ENCODE results near the gene RHBG. TPM values are rescaled to one million over a fixed set of nuclear protein-coding genes. Genes with fewer than 3 reads are reported as not detected.

The RHBG gene
- total RNA-seq, 1 experiment from 2014 or later, result 1.5 TPM

DNA sequence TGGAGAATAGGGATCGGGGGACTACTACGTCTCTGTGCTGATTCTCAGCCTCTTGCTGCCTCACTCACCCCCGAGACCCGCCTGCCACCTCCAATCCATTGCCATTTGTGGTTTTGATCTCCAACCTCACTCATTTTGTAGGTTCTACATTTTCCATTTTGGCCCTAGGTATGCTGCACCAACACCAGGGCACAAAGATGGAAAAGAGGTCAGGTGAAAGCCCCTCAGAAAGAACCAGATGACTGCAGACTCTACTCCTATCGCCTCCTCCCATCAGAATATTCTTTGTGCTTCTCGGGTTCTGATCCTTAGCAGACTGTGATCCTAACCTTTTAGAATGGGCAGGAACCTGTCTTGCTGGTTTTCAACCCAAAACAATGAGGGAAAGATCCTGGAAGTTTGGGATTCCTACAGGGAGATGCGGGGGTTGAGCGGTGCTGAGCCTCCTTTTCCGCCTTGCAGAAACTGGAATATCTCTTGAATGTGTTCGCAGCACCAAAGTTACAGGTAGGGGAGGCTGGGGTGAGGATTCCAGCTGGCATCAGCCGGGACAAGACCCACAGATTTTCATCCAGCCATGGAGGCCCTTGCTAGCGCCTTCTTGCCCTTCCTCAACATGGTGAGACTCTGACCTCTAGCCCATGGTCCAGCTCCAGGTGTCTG lies 53.1 kb downstream of the RHBG start:
- no peak overlapping the region for H3K9ac ChIP-seq (ENCODE audit: extremely low read depth, insufficient read length, low read length)
- Mint-ChIP-seq H3K36me3 (ENCODE audit: insufficient read depth in 1 of 3, low read depth in 3 of 3) (no peaks in the 10 kb centered on the region; a peak in 1 of 7 replicates), H3K4me3 (peak overlapping the region; percentile 55 to 81), H3K27me3 (ENCODE audit: low read depth) (peaks cover 90% of the 10 kb centered on the region), H3K9me3 (no peaks in the 10 kb centered on the region; a peak in 1 of 5 replicates), H3K4me1 (peaks cover 40 to 47% of the 10 kb centered on the region in 2 experiments), H3K27ac (peak overlapping the region; percentile 26 to 82 (median 57); a peak in 5 of 7 replicates)
- no CpG with 5 or more reads among the region's 12 CpGs for WGBS (ENCODE audit: extremely low coverage, insufficient read length, low lambda C conversion rate)
- no peaks in the 10 kb centered on the region for H3K9me3 ChIP-seq (ENCODE audit: control insufficient read depth, low read depth, low read length)
- no peak overlapping the region for H4K8ac ChIP-seq (replicated peaks; ENCODE audit: insufficient read length, low read depth, low read length)
- no peaks in the 10 kb centered on the region; the same call in 1 of the 2 replicates for H3K4me1 ChIP-seq (ENCODE audit: insufficient read depth, low read length)
- TF ChIP-seq, protein P1, sequence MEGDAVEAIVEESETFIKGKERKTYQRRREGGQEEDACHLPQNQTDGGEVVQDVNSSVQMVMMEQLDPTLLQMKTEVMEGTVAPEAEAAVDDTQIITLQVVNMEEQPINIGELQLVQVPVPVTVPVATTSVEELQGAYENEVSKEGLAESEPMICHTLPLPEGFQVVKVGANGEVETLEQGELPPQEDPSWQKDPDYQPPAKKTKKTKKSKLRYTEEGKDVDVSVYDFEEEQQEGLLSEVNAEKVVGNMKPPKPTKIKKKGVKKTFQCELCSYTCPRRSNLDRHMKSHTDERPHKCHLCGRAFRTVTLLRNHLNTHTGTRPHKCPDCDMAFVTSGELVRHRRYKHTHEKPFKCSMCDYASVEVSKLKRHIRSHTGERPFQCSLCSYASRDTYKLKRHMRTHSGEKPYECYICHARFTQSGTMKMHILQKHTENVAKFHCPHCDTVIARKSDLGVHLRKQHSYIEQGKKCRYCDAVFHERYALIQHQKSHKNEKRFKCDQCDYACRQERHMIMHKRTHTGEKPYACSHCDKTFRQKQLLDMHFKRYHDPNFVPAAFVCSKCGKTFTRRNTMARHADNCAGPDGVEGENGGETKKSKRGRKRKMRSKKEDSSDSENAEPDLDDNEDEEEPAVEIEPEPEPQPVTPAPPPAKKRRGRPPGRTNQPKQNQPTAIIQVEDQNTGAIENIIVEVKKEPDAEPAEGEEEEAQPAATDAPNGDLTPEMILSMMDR (conservative IDR thresholded peaks at IDR 0.05), result no peak
- H4K20me1 ChIP-seq (ENCODE audit: control insufficient read depth, insufficient read depth, insufficient read length), result no peaks in the 10 kb centered on the region
- no peak overlapping the region for H2AFZ ChIP-seq (ENCODE audit: low read length)
- H3K23me2 ChIP-seq (ENCODE audit: insufficient read length, low read depth, low read length, poor library complexity, severe bottlenecking), result peaks cover 20% of the 10 kb centered on the region
- peak overlapping the region; percentile 72 for H3K4me2 ChIP-seq (ENCODE audit: insufficient read depth, insufficient read length, low read length)
- no peak overlapping the region for H3T11ph ChIP-seq (ENCODE audit: low read length)
- peak; percentile 49 for DNase-seq
- H3K18ac ChIP-seq (ENCODE audit: insufficient read length, low read depth, low read length), result peak overlapping the region; percentile 73
- H3K79me2 ChIP-seq (ENCODE audit: insufficient read depth, low read length), result no peaks in the 10 kb centered on the region
- H2BK5ac ChIP-seq (ENCODE audit: insufficient read length, low read length), result no peak overlapping the region
- H2BK120ac ChIP-seq (ENCODE audit: low read depth, low read length, poor library complexity, severe bottlenecking), result no peak overlapping the region
- H2BK20ac ChIP-seq (ENCODE audit: low read depth, low read length, poor library complexity, severe bottlenecking), result no peak overlapping the region
- no peak overlapping the region for H3K4ac ChIP-seq (ENCODE audit: low read depth, low read length)
- H3K56ac ChIP-seq (ENCODE audit: insufficient read length, low read depth, low read length), result no peak overlapping the region
- no peaks in the 10 kb centered on the region for H3K79me1 ChIP-seq (ENCODE audit: insufficient read depth, low read depth, low read length, poor library complexity, severe bottlenecking)
- no peak overlapping the region for H4K5ac ChIP-seq (ENCODE audit: insufficient read length, low read depth, low read length)
- H2AK5ac ChIP-seq (ENCODE audit: insufficient read length, low read length), result no peak overlapping the region
- no peak overlapping the region for H3K27ac ChIP-seq (ENCODE audit: insufficient read length, low read depth, low read length)
- H3K23ac ChIP-seq (ENCODE audit: insufficient read length, low read depth, low read length), result no peak overlapping the region
- H2BK12ac ChIP-seq (ENCODE audit: insufficient read length, low read depth, low read length), result no peak overlapping the region
- H3K14ac ChIP-seq (ENCODE audit: insufficient read depth, low read length), result peak overlapping the region; percentile 70; the same call in 1 of the 2 replicates
- H4K91ac ChIP-seq (ENCODE audit: insufficient read length, low read depth, low read length), result no peak overlapping the region
- H2BK15ac ChIP-seq (ENCODE audit: low read depth, low read length), result no peak overlapping the region
- H3K27me3 ChIP-seq (ENCODE audit: insufficient read depth, low read length), result peaks cover 48% of the 10 kb centered on the region
